ENCODE results near the gene SLC12A8. TPM values are rescaled to one million over a fixed set of nuclear protein-coding genes. Genes with fewer than 3 reads are reported as not detected.

Gene SLC12A8
- total RNA-seq, 1 donor from 2014 or later, result 2.2 TPM

- Histone ChIP-seq H3K27ac (no peak overlapping the region), H3K4me1 (peaks cover 37% of the 10 kb centered on the region), H3K4me2 (peak overlapping the region; percentile 46), H3K27me3 (peaks cover 28% of the 10 kb centered on the region), H2AFZ (replicated peaks) (no peak overlapping the region), H3K9ac (no peak overlapping the region), H3K79me2 (ENCODE audit: low read depth) (no peaks in the 10 kb centered on the region), H3K9me3 (ENCODE audit: low read depth) (no peaks in the 10 kb centered on the region), H3F3A (ENCODE audit: low read depth) (peaks cover 35% of the 10 kb centered on the region), H3K4me3 (no peak overlapping the region), H3K36me3 (no peaks in the 10 kb centered on the region), H4K20me1 (ENCODE audit: low read depth) (no peaks in the 10 kb centered on the region)
- no peak for DNase-seq (ENCODE audit: low spot score)
- H3K9me3 Mint-ChIP-seq, result no peaks in the 10 kb centered on the region
- H3K36me3 Mint-ChIP-seq, result no peaks in the 10 kb centered on the region
- no peak overlapping the region for H3K27ac Mint-ChIP-seq
- H3K4me3 Mint-ChIP-seq, result no peak overlapping the region
- TF ChIP-seq EZH2 (IDR thresholded peaks at IDR 0.05) (no peak), EZH2phosphoT487 (IDR thresholded peaks at IDR 0.05) (no peak), CTCF (IDR thresholded peaks at IDR 0.05) (no peak)
- H3K27me3 Mint-ChIP-seq (ENCODE audit: insufficient read depth, low read depth), result peaks cover 40% of the 10 kb centered on the region
- peaks cover 53% of the 10 kb centered on the region for H3K4me1 Mint-ChIP-seq
Observed at GRCh38 chr3:125143538-125143937, 69.0 kb downstream of the SLC12A8 start.

- Mint-ChIP-seq H3K36me3 (no peaks in the 10 kb centered on the region), H3K27ac (no peak overlapping the region), H3K27me3 (ENCODE audit: insufficient read depth, low read depth) (peaks cover 39% of the 10 kb centered on the region), H3K9me3 (no peaks in the 10 kb centered on the region), H3K4me1 (peaks cover 53% of the 10 kb centered on the region), H3K4me3 (peak overlapping the region; percentile 10)
- no peak overlapping the region for H3K4me3 ChIP-seq
- TF ChIP-seq EZH2phosphoT487 (IDR thresholded peaks at IDR 0.05), result no peak
- no peak for TF ChIP-seq EZH2 (IDR thresholded peaks at IDR 0.05)
- no peak for TF ChIP-seq CTCF (IDR thresholded peaks at IDR 0.05)
- no peak overlapping the region for H2AFZ ChIP-seq (replicated peaks)
- H3K27me3 ChIP-seq, result peaks cover 28% of the 10 kb centered on the region
- no peak for DNase-seq (ENCODE audit: low spot score)
- H3K79me2 ChIP-seq (ENCODE audit: low read depth), result no peaks in the 10 kb centered on the region
- H3K4me2 ChIP-seq, result no peak overlapping the region
- no peak overlapping the region for H3K27ac ChIP-seq
- no peaks in the 10 kb centered on the region for H3K36me3 ChIP-seq
- H4K20me1 ChIP-seq (ENCODE audit: low read depth), result no peaks in the 10 kb centered on the region
- H3K9ac ChIP-seq, result no peak overlapping the region
- H3K4me1 ChIP-seq, result peaks cover 37% of the 10 kb centered on the region
- H3K9me3 ChIP-seq (ENCODE audit: low read depth), result no peaks in the 10 kb centered on the region
- peaks cover 35% of the 10 kb centered on the region for H3F3A ChIP-seq (ENCODE audit: low read depth)
Observed at GRCh38 chr3:125142940-125143339, 69.6 kb downstream of the SLC12A8 start.

DNA sequence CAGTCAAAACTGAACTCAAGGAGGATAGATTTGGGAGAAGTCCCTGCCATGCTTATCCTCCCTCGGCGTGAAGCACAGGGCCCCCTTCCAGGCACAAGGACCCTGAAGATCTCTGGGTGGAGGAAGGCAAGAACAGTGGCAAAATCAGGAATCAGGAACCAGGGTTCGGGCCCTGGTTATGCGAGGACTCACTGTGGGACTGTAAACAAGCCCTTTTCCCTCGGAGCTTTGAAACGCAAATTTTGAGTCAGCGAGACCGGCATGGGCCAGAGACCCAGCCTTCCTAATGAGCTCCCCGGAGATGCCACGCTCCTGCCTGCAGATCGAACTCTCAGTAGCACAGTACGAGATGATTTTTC, 70.1 kb downstream of the SLC12A8 start:
- no peak for DNase-seq (ENCODE audit: low spot score)
- H3K4me1 Mint-ChIP-seq, result peaks cover 53% of the 10 kb centered on the region
- H3K27me3 ChIP-seq, result peaks cover 28% of the 10 kb centered on the region
- H3K9ac ChIP-seq, result no peak overlapping the region
- TF ChIP-seq CTCF (IDR thresholded peaks at IDR 0.05), result no peak
- TF ChIP-seq EZH2phosphoT487 (IDR thresholded peaks at IDR 0.05), result no peak
- no peak for TF ChIP-seq EZH2 (IDR thresholded peaks at IDR 0.05)
- H3K36me3 Mint-ChIP-seq, result no peaks in the 10 kb centered on the region
- H3K27me3 Mint-ChIP-seq (ENCODE audit: insufficient read depth, low read depth), result peaks cover 41% of the 10 kb centered on the region
- peak overlapping the region; percentile 54 for H2AFZ ChIP-seq (replicated peaks)
- H3K9me3 Mint-ChIP-seq, result no peaks in the 10 kb centered on the region
- peaks cover 37% of the 10 kb centered on the region for H3K4me1 ChIP-seq
- H3K4me2 ChIP-seq, result peak overlapping the region; percentile 66
- no peak overlapping the region for H3K27ac ChIP-seq
- no peaks in the 10 kb centered on the region for H4K20me1 ChIP-seq (ENCODE audit: low read depth)
- H3K4me3 ChIP-seq, result no peak overlapping the region
- peaks cover 35% of the 10 kb centered on the region for H3F3A ChIP-seq (ENCODE audit: low read depth)
- H3K79me2 ChIP-seq (ENCODE audit: low read depth), result no peaks in the 10 kb centered on the region
- H3K27ac Mint-ChIP-seq, result peak overlapping the region; percentile 17
- H3K36me3 ChIP-seq, result no peaks in the 10 kb centered on the region
- H3K4me3 Mint-ChIP-seq, result peak overlapping the region; percentile 35
- no peaks in the 10 kb centered on the region for H3K9me3 ChIP-seq (ENCODE audit: low read depth)
